A673 (cell line): ENCODE data around the gene FAM174C.

ENCODE experiments used
- EZH2 ChIP-seq: fragments of 200-600 bp; sonication (generic); IDR thresholded peaks from 2 replicates; pipeline ENCODE4 v1.6.1; 2017; ENCODE audit warnings: borderline replicate concordance, low read depth, mild to moderate bottlenecking, mixed read lengths, antibody characterized with exemption, low read length; ENCODE audit not compliant: poor library complexity, severe bottlenecking
- TF ChIP-seq, protein P1 (sequence below): fragments of 300-800, 200-600 bp; sonication (generic); conservative IDR thresholded peaks from 2 replicates; pipeline ENCODE4 v1.5.1; 2017; ENCODE audit warnings: low read depth, mild to moderate bottlenecking, antibody characterized with exemption, low read length, moderate library complexity, mixed read lengths

DNA sequence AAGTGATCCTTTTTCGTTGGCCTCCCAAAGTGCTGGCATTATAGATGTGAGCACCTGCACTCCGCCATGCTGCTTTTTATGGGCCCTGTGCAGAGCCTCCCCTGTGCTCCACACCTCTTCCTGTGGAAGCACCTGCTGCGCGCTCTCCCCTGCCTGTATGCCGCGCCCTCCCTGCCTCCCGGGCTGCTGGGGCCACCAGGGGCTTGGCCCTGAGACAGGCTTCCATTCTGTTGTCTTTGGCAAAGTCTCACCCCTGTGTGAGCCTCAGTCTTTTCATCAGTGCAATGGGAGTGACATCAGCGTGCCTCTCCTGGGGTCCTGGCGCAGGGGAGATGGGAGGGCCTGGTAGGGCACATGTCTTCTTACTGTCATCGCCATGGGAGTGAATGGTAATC is 1.3 kb downstream of the FAM174C start:
- TF ChIP-seq, protein P1, sequence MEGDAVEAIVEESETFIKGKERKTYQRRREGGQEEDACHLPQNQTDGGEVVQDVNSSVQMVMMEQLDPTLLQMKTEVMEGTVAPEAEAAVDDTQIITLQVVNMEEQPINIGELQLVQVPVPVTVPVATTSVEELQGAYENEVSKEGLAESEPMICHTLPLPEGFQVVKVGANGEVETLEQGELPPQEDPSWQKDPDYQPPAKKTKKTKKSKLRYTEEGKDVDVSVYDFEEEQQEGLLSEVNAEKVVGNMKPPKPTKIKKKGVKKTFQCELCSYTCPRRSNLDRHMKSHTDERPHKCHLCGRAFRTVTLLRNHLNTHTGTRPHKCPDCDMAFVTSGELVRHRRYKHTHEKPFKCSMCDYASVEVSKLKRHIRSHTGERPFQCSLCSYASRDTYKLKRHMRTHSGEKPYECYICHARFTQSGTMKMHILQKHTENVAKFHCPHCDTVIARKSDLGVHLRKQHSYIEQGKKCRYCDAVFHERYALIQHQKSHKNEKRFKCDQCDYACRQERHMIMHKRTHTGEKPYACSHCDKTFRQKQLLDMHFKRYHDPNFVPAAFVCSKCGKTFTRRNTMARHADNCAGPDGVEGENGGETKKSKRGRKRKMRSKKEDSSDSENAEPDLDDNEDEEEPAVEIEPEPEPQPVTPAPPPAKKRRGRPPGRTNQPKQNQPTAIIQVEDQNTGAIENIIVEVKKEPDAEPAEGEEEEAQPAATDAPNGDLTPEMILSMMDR = no peak
- no peak for TF ChIP-seq EZH2
